ENCODE data around the gene A1BG.
A peak's percentile ranks its signal among the peaks of the same experiment; 100 is the strongest.

A1BG gene

GRCh38 chr19:58352760-58353671 lies at the start of gene A1BG:
Gene A1BG (minus strand): TSS chr19:58353492. CDS start chr19:58353437, 55 bp downstream.
- no peak for DNase-seq

DNA sequence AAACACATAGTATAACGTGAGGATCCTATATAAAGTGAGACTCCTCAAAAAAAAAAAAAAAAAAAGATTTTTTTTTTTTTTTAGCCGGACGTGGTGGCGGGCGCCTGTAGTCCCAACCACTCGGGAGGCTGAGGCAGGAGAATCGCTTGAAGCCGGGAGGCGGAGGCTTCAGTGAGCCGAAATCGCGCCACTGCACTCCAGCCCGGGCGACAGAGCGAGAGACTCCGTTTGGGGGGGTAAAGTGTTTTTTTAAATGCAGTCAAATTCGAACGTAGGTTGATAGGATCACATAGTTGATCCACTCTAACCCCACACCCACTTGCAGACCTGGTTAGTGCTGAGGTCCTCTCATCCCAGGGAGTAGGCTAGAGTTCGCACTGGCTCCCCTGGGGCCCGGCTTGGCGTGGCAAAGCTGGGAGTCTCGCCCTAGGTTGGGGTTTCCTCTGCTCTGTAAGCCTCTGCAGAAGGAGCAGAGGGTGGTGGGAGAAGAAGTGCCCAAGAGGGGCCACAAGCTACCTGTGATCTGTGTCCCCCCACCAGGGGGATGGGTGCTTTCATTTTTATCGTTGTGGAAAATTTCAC lies 48.6 kb upstream of the A1BG start:
- peak; percentile 58 for DNase-seq

- DNase-seq: peak; percentile 100
Measured at GRCh38 chr19:58400916-58401839, 47.9 kb upstream of the A1BG start.

GRCh38 chr19:58400316-58400915 lies 47.1 kb upstream of the A1BG start:
- peak; percentile 48 for DNase-seq

GRCh38 chr19:58399903-58400302 lies 46.6 kb upstream of the A1BG start:
- no peak for DNase-seq

GRCh38 chr19:58398545-58398944 lies 45.3 kb upstream of the A1BG start:
- DNase-seq: no peak

DNA sequence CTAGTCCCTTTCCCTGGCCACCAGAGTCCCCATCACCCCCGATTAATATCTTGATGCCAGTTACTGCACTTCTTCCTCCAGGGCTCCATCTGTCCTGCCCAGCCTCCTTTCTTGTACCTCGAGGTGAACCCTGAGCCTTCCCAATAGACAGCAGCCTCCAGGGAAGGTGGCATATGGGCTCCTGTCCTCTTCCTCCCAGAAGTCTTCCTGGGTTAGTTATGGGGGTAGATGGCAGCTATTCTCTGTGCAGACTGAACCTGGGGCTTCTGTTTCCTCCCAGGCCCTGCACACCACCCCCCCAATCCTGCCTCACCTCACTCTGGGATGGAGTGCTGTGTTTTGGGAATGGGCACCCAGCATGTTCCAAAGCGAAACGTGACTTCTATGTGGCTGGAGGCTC lies 44.8 kb upstream of the A1BG start:
- no peak for DNase-seq

DNA sequence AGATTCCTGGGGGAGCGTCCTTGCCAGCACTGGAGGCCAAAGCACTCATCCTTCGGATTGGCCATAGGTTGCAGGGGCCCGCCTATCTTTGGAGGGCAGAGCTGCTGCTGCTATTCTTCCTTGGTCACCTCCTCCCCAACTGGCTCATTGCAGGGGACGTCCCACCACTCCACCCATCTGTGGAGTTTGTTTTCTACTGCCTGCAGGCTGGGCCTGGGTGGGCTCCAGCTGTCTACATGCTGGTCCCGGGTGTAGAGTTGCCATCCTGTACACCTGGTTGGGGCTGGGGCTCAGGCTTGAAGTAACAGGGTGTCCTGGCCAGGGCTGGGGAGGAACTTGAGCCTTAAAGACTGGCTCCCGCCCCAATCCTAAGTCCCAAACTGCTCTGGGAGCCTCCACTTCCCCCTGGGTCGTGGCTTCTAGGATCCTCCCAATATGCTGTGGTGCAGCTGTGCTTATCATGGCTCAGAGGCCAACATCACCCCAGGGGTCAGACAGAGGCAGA lies 44.3 kb upstream of the A1BG start:
- no peak for DNase-seq

GRCh38 chr19:58396691-58397532 lies 43.6 kb upstream of the A1BG start:
- no peak for DNase-seq

DNA sequence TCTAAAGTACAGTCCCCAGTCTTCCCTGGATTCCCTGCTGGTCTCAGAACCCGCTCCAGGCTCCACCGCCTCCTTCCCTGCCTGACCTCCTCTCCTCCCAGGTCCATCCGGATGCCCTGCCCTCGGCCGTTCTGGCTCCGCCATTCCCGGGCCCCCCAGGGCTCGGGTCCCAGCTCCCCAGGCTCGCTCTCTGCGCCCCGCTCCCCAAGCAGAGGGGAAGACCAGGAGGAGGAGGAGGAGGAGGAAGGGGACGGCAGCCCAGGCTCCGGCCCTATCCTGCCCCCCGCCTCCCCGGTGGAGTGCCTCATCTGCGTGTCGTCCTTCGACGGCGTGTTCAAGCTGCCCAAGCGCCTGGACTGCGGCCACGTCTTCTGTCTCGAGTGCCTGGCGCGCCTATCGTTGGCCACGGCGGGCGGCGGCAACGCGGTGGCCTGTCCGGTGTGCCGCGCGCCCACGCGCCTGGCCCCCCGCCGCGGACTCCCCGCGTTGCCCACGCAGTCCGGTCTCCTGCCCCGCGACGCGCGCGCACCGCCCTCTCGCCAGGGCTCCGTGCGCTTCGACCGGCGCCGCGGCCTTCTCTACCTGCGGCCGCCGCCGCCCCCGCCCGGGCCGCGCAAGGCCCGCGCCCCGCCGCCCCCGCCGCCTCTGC lies 42.8 kb upstream of the A1BG start:
- peak; percentile 61 for DNase-seq

GRCh38 chr19:58395220-58395978 lies 42.1 kb upstream of the A1BG start, which contains the start of gene RNF225:
Gene RNF225 (plus strand): TSS chr19:58395656. CDS start chr19:58396090, 434 bp downstream.
- DNase-seq: peak; percentile 94

DNA sequence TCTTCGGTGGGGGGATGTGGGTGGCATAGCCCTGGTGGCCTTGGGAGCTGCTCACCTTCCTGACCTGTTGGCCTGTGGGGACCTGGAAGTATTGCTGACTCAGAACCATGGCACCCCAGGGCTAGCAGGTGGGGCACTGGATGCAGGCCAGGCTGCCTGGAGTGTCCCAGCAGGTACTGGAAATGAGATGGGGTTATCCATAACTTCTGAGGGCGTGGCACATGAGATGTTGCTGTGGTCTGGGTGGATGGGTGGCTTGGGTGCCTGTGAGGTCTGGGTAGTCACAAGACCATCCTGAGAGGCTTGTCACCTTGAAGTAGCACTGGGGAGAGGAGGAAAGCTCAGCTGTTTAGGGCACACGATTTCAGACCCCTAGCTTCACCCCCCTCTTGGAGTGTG lies 41.5 kb upstream of the A1BG start:
- DNase-seq: no peak

- no peak for DNase-seq
Measured at GRCh38 chr19:58393725-58394033, 40.4 kb upstream of the A1BG start.

- DNase-seq: peak; percentile 48
Measured at GRCh38 chr19:58392945-58393724, 39.8 kb upstream of the A1BG start.

GRCh38 chr19:58388175-58388526 lies 34.9 kb upstream of the A1BG start:
- no peak for DNase-seq

GRCh38 chr19:58387338-58388174 lies 34.3 kb upstream of the A1BG start:
- DNase-seq: peak; percentile 50

GRCh38 chr19:58386576-58387337 lies 33.5 kb upstream of the A1BG start, which contains the start of gene RPS5:
Gene RPS5 (plus strand): TSS chr19:58387269. CDS start chr19:58388138, 869 bp downstream.
- peak; percentile 99 for DNase-seq
